Measurements from ENCODE around the gene SPOCK2.
"Not testable (repeated sequence)": the region's sequence is repeated elsewhere in the genome, so short reads cannot be mapped to it uniquely, and the experiment has no call there.

SPOCK2 gene

GRCh38 chr10:72050873-72051272, 37.5 kb downstream of the SPOCK2 start:
- DNase-seq, result no peak

GRCh38 chr10:72049969-72050781, 38.2 kb downstream of the SPOCK2 start:
- DNase-seq, result peak; percentile 5

GRCh38 chr10:72049472-72049871, 38.9 kb downstream of the SPOCK2 start:
- DNase-seq, result no peak

GRCh38 chr10:72048450-72049124, 39.8 kb downstream of the SPOCK2 start:
- peak; percentile 15 for DNase-seq

GRCh38 chr10:72045586-72045985, 42.8 kb downstream of the SPOCK2 start:
- DNase-seq, result no peak

- no peak for DNase-seq
Measured at GRCh38 chr10:72044417-72045041, 43.8 kb downstream of the SPOCK2 start.

- DNase-seq, result no peak
Measured at GRCh38 chr10:72043016-72043834, 45.1 kb downstream of the SPOCK2 start.

- no peak for DNase-seq
Measured at GRCh38 chr10:72041491-72041890, 46.9 kb downstream of the SPOCK2 start.

GRCh38 chr10:72039377-72039776, 49.0 kb downstream of the SPOCK2 start:
- DNase-seq, result no peak

- DNase-seq, result no peak
Measured at GRCh38 chr10:72038458-72039001, 49.8 kb downstream of the SPOCK2 start.

GRCh38 chr10:72037811-72038210, 50.5 kb downstream of the SPOCK2 start:
- no peak for DNase-seq

- no peak for DNase-seq
Measured at GRCh38 chr10:72037266-72037665, 51.1 kb downstream of the SPOCK2 start.

GRCh38 chr10:72035252-72035887, 53.0 kb downstream of the SPOCK2 start:
- no peak for DNase-seq

GRCh38 chr10:72034761-72035160, 53.6 kb downstream of the SPOCK2 start:
- no peak for DNase-seq

- no peak for DNase-seq
Measured at GRCh38 chr10:72034040-72034499, 54.3 kb downstream of the SPOCK2 start.

- not testable (repeated sequence) for DNase-seq
Measured at GRCh38 chr10:72032409-72033162, 55.8 kb downstream of the SPOCK2 start.

GRCh38 chr10:72031706-72032105, 56.6 kb downstream of the SPOCK2 start:
- no peak for DNase-seq

- DNase-seq, result no peak
Measured at GRCh38 chr10:72030762-72031543, 57.4 kb downstream of the SPOCK2 start.

GRCh38 chr10:72029414-72029813, 58.9 kb downstream of the SPOCK2 start:
- no peak for DNase-seq

GRCh38 chr10:72027498-72027897, 60.9 kb downstream of the SPOCK2 start:
- DNase-seq, result no peak

Data from NCI-H524 treated with DMSO at 0.1 percent for 48 hours (cell line).